K562 (cell line): ENCODE measurements around the gene DIRAS1. TPM values are rescaled to one million over a fixed set of nuclear protein-coding genes. Genes with fewer than 3 reads are reported as not detected.

Source experiments
- ATAC-seq: fragments of 200-7000 bp; cut with Tn5 transposase; 3 replicates; pipeline ENCODE4 v1.9.1; 2020; ENCODE audit warnings: moderate library complexity
- BruUV-seq: library from RNA; stranded (reverse); fragments of 400-500 nt; replicated peaks from 2 replicates; lab custom pipeline; 2021; lab: Mats Ljungman, UMichigan
- CTCF ChIA-PET: fragments of 300-600 bp; formaldehyde crosslinking; extraction: SDS; loops from one replicate; lab custom pipeline; 2021; ENCODE audit warnings: low intra/inter-chr PET ratio; lab: Yijun Ruan, JAX
- POLR2A ChIA-PET: fragments of 300-600, 350-650 bp; sonication (Branson Sonifier 250); formaldehyde crosslinking; extraction: SDS; loops from one replicate; lab custom pipeline; 2021; ENCODE audit warnings: antibody characterized with exemption, inconsistent platforms; lab: Yijun Ruan, JAX
- DNase-seq, 4 experiments: peaks; one replicate each; pipeline versions ENCODE4 v3.0.0 to v3.0.0-alpha.2; 2011 to 2018; ENCODE audit warnings: low spot score in 3 of 4, mixed read lengths in 3 of 4; ENCODE audit errors: extremely low read depth in 1 of 4
- FAIRE-seq: peaks from 2 replicates; lab custom pipeline; 2011; peaks lifted over from hg19 to GRCh38; lab: Jason Lieb, UNC
- H2AFZ ChIP-seq: 2 replicates; pipeline ENCODE4 v1.6.0; 2011; ENCODE audit warnings: low read depth, low read length, control low read depth, inconsistent platforms
- H3K27ac ChIP-seq: fragments of 200-600 bp; 3 replicates; pipeline ENCODE4 v1.8.0; 2011; ENCODE audit warnings: low read depth, mild to moderate bottlenecking, control low read depth, inconsistent platforms, low read length, moderate library complexity, mixed read lengths; ENCODE audit errors: extremely low read depth
- H3K27me3 ChIP-seq, 2 experiments: fragments of 300-600 bp in 1 of 2; 2 replicates in 1 of 2; 3 replicates in 1 of 2; pipeline versions ENCODE4 v1.6.0 to v1.8.0; 2011; ENCODE audit warnings: inconsistent platforms in 2 of 2, low read length in 2 of 2, mild to moderate bottlenecking in 1 of 2, mixed read lengths in 1 of 2, moderate library complexity in 1 of 2; ENCODE audit not compliant: control insufficient read depth in 2 of 2, insufficient read depth in 2 of 2
- H3K36me3 ChIP-seq: fragments of 300-600 bp; 3 replicates; pipeline ENCODE4 v1.8.0; 2011; ENCODE audit warnings: mild to moderate bottlenecking, low read length, inconsistent platforms; ENCODE audit not compliant: control insufficient read depth, insufficient read depth
- H3K4me1 ChIP-seq, 2 experiments: fragments of 200-600 bp in 1 of 2; replicated peaks in 1 of 2; 2 replicates in 1 of 2; 3 replicates in 1 of 2; pipeline versions ENCODE4 v1.5.1 to v1.8.0; 2011; ENCODE audit warnings: inconsistent platforms in 2 of 2, low read length in 2 of 2, mild to moderate bottlenecking in 1 of 2, mixed read lengths in 1 of 2, moderate library complexity in 1 of 2; ENCODE audit not compliant: control insufficient read depth in 2 of 2, insufficient read depth in 2 of 2
- H3K4me2 ChIP-seq: 2 replicates; pipeline ENCODE4 v1.6.1; 2011; ENCODE audit warnings: low read length, control low read depth, inconsistent platforms, mixed read lengths; ENCODE audit not compliant: insufficient read depth
- H3K4me3 ChIP-seq: fragments of 200-600 bp; sonication (generic), shearing (Covaris generic); 2 replicates; pipeline ENCODE4 v1.5.1; 2016; ENCODE audit warnings: control low read depth, inconsistent platforms
- H3K79me2 ChIP-seq: fragments of 200-600 bp; 3 replicates; pipeline ENCODE4 v1.8.0; 2011; ENCODE audit warnings: low read length, inconsistent platforms; ENCODE audit not compliant: control insufficient read depth, insufficient read depth
- H3K9ac ChIP-seq, 2 experiments: 2 replicates each; pipeline versions ENCODE4 v1.6.0 to v1.6.1; 2011; ENCODE audit warnings: low read depth in 2 of 2, low read length in 2 of 2, control low read depth in 1 of 2, inconsistent platforms in 1 of 2, mild to moderate bottlenecking in 1 of 2, mixed read lengths in 1 of 2; ENCODE audit not compliant: insufficient read depth in 1 of 2
- H3K9me1 ChIP-seq: one replicate; pipeline ENCODE4 v1.6.0; 2011; ENCODE audit warnings: inconsistent platforms, mild to moderate bottlenecking, low read length, moderate library complexity; ENCODE audit not compliant: control insufficient read depth, insufficient read depth
- H3K9me3 ChIP-seq: replicated peaks from 2 replicates; pipeline ENCODE4 v1.5.1; 2011; ENCODE audit warnings: low read depth, low read length, inconsistent platforms; ENCODE audit not compliant: control insufficient read depth, insufficient read depth
- H4K20me1 ChIP-seq: replicated peaks from 2 replicates; pipeline ENCODE4 v1.6.1; 2011; ENCODE audit warnings: low read length, inconsistent platforms, mixed read lengths; ENCODE audit not compliant: control insufficient read depth, insufficient read depth
- CBX2 ChIP-seq: fragments of 200-600 bp; sonication (generic); IDR thresholded peaks from one replicate; pipeline ENCODE4 v1.6.1; 2012; ENCODE audit warnings: mild to moderate bottlenecking, low read length, inconsistent platforms; ENCODE audit not compliant: insufficient read depth, poor library complexity, severe bottlenecking
- CUX1 ChIP-seq: fragments of 200-800 bp; sonication (Bioruptor generic); IDR thresholded peaks from 2 replicates; pipeline ENCODE4 v1.6.1; 2016; ENCODE audit warnings: missing genetic modification characterization, missing compliant biosample characterization
- RFX1 ChIP-seq: fragments of 450-650 bp; IDR thresholded peaks from 2 replicates; pipeline ENCODE4 v1.6.1; 2016; ENCODE audit warnings: mild to moderate bottlenecking, moderate library complexity
- SIN3B ChIP-seq: fragments of 450-650 bp; IDR thresholded peaks from 2 replicates; pipeline ENCODE4 v1.6.1; 2017; ENCODE audit warnings: low read depth, mild to moderate bottlenecking, moderate library complexity
- TBL1XR1 ChIP-seq, 2 experiments: IDR thresholded peaks; 2 replicates each; pipeline ENCODE4 v1.6.1; 2012; ENCODE audit warnings: improper control_type of control experiment in 2 of 2, low read length in 2 of 2, mild to moderate bottlenecking in 1 of 2
- TCF7 ChIP-seq: sonication (generic); IDR thresholded peaks from 2 replicates; pipeline ENCODE4 v1.6.1; 2016; ENCODE audit warnings: antibody characterized with exemption, borderline replicate concordance
- ZBED1 ChIP-seq: IDR thresholded peaks from 2 replicates; pipeline ENCODE4 v1.6.1; 2014
- ZNF384 ChIP-seq: IDR thresholded peaks from 2 replicates; pipeline ENCODE4 v1.6.1; 2012; ENCODE audit warnings: low read depth, low read length, improper control_type of control experiment
- WGBS: fragments of 100-300 bp; shearing (Covaris generic); methylation state at CpG from one replicate; pipeline ENCODE4 v1.1.6; 2016; ENCODE audit warnings: low coverage, mixed read lengths; ENCODE audit not compliant: insufficient coverage; ENCODE audit errors: missing lambda C conversion rate; 5-methylcytosine and 5-hydroxymethylcytosine counted together
- in situ Hi-C: fragments of 300-500 bp; cut with MboI; formaldehyde crosslinking; loops from 4 replicates; pipeline ENCODE4 v1.15.0; 2018; ENCODE audit warnings: inconsistent platforms, mixed read lengths
- intact Hi-C: fragments of 100-400 bp; cut with micrococcal nuclease; formaldehyde crosslinking; loops from 2 replicates; pipeline ENCODE4 v1.14.2; 2022
- polyA plus RNA-seq, 8 experiments: library from polyadenylated mRNA; depleted of rRNA in 4 of 8; stranded (reverse) in 5 of 8; unstranded in 3 of 8; fragments of >200 nt; fragmentation: Nextera tagmentation in 2 of 8; fragmentation: Illumina TruSeq in 1 of 8; extraction: Ambion mirVana in 2 of 8; extraction: Trizol in 1 of 8; gene quantifications; 2 replicates each; pipeline versions ENCODE4 v1.2.1 to v1.2.3, GENCODE V29; 2011 to 2014; ENCODE audit warnings: inconsistent platforms in 1 of 8, missing spikeins in 1 of 8
- total RNA-seq, 7 experiments: library from RNA; depleted of rRNA in 6 of 7; stranded (reverse); fragments of >200 nt in 6 of 7; fragmentation: Illumina TruSeq in 2 of 7; extraction: Trizol in 2 of 7; gene quantifications; 2 replicates each; pipeline versions ENCODE4 v1.2.1 to v1.2.3, GENCODE V29; 2011 to 2021; ENCODE audit warnings: low replicate concordance in 1 of 7

Gene DIRAS1
- total and polyA plus RNA-seq, 9 of the 15 experiments (the other 6 are each of a cell fraction or from before 2014, with no cell fraction given) = 0.11 to 12.0 (median 2.9) TPM

GRCh38 chr19:2670217-2670616 lies 51.0 kb downstream of the DIRAS1 start:
- DNase-seq (no peak), ATAC-seq (no peak), FAIRE-seq (no peak)
- POLR2A ChIA-PET = interaction anchor here (0.6 to 0.7 kb wide), 2 partner anchors 52 to 68 kb away, joined by 4 to 5 read pairs; no protein-coding TSS in a partner anchor
- in situ Hi-C loops = no loop called here
- Histone ChIP-seq H3K4me2 (no peak overlapping the region), H3K9ac (peak overlapping the region in 1 of 2 experiments; percentile 48; a peak in 1 of 4 replicates), H3K79me2 (no peaks in the 10 kb centered on the region), H3K27me3 (peaks cover 33 to 67% of the 10 kb centered on the region in 2 experiments), H3K36me3 (no peaks in the 10 kb centered on the region), H3K9me3 (no peaks in the 10 kb centered on the region), H4K20me1 (no peaks in the 10 kb centered on the region), H3K9me1 (no peaks in the 10 kb centered on the region), H3K27ac (no peak overlapping the region), H3K4me3 (no peak overlapping the region), H2AFZ (no peak overlapping the region), H3K4me1 (peaks cover 0 to 9% of the 10 kb centered on the region in 2 experiments; a peak in 3 of 5 replicates)
- intact Hi-C loops = no loop called here
- TF ChIP-seq ZNF384 (no peak), CBX2 (no peak), SIN3B (no peak), TBL1XR1 (IDR thresholded peaks at IDR 0.05; ENCODE audit: low read length in 2 of 2) (no peak), TCF7 (no peak), ZBED1 (no peak), RFX1 (no peak), CUX1 (CRISPR knock-in tag) (no peak)
- no TSS peak for BruUV-seq
- 3% methylated on average over 16 of the region's 16 CpGs for WGBS
- CTCF ChIA-PET = no interaction called here
